Neuronal stem cell (in vitro differentiated cells): ENCODE data around the gene UQCRC1.

Experiments
- DNase-seq: peaks from one replicate; pipeline ENCODE4 v3.0.0-alpha.2; 2013; ENCODE audit warnings: low spot score
- H2AFZ ChIP-seq: one replicate; pipeline ENCODE4 v1.6.1; 2013; ENCODE audit warnings: mild to moderate bottlenecking, low read length, inconsistent platforms
- H2AK5ac ChIP-seq: 2 replicates; pipeline ENCODE4 v1.6.1; 2013; ENCODE audit warnings: low read depth, mild to moderate bottlenecking, inconsistent platforms, low read length, moderate library complexity, mixed read lengths
- H2BK120ac ChIP-seq: 2 replicates; pipeline ENCODE4 v1.6.1; 2013; ENCODE audit warnings: low read depth, mild to moderate bottlenecking, inconsistent platforms, low read length, moderate library complexity, mixed read lengths
- H2BK12ac ChIP-seq: one replicate; pipeline ENCODE4 v1.6.1; 2013; ENCODE audit warnings: low read length, inconsistent platforms
- H2BK15ac ChIP-seq: 2 replicates; pipeline ENCODE4 v1.6.1; 2013; ENCODE audit warnings: mild to moderate bottlenecking, low read length, inconsistent platforms, mixed read lengths
- H2BK5ac ChIP-seq: one replicate; pipeline ENCODE4 v1.6.1; 2013; ENCODE audit warnings: inconsistent platforms, mild to moderate bottlenecking, low read length, moderate library complexity
- H3K14ac ChIP-seq: one replicate; pipeline ENCODE4 v1.6.1; 2013; ENCODE audit warnings: low read length, inconsistent platforms
- H3K18ac ChIP-seq: 2 replicates; pipeline ENCODE4 v1.6.1; 2013; ENCODE audit warnings: low read length, inconsistent platforms
- H3K23ac ChIP-seq: 2 replicates; pipeline ENCODE4 v1.6.1; 2013; ENCODE audit warnings: low read depth, mild to moderate bottlenecking, mixed read lengths, low read length, inconsistent platforms; ENCODE audit not compliant: poor library complexity
- H3K27ac ChIP-seq: replicated peaks from 3 replicates; pipeline ENCODE4 v1.5.1; 2013; ENCODE audit warnings: low read length, inconsistent platforms
- H3K27me3 ChIP-seq, 3 experiments: 2 replicates each; pipeline ENCODE4 v1.6.1; 2013; ENCODE audit warnings: low read length in 3 of 3, mild to moderate bottlenecking in 2 of 3, inconsistent platforms in 1 of 3, low read depth in 1 of 3, mixed read lengths in 1 of 3, moderate library complexity in 1 of 3; ENCODE audit not compliant: control insufficient read depth in 3 of 3, insufficient read depth in 3 of 3
- H3K36me3 ChIP-seq, 2 donors: replicated peaks in 1 of 2; 2 replicates each; pipeline ENCODE4 v1.6.1; 2013; ENCODE audit warnings: low read length in 2 of 2; ENCODE audit not compliant: control insufficient read depth in 2 of 2, insufficient read depth in 2 of 2
- H3K4ac ChIP-seq: 2 replicates; pipeline ENCODE4 v1.6.1; 2013; ENCODE audit warnings: inconsistent platforms, mild to moderate bottlenecking, low read length, moderate library complexity
- H3K4me1 ChIP-seq, 2 donors: 1 replicate in 1 of 2; 2 replicates in 1 of 2; pipeline ENCODE4 v1.6.1; 2013; ENCODE audit warnings: low read length in 2 of 2, low read depth in 1 of 2; ENCODE audit not compliant: control insufficient read depth in 2 of 2, insufficient read depth in 1 of 2
- H3K4me2 ChIP-seq: one replicate; pipeline ENCODE4 v1.6.1; 2013; ENCODE audit warnings: mild to moderate bottlenecking, low read length, inconsistent platforms; ENCODE audit not compliant: insufficient read depth, poor library complexity, severe bottlenecking
- H3K4me3 ChIP-seq, 2 donors: 2 replicates each; pipeline ENCODE4 v1.5.1; 2013; ENCODE audit warnings: low read length in 2 of 2, mild to moderate bottlenecking in 2 of 2, inconsistent platforms in 1 of 2, moderate library complexity in 1 of 2
- H3K79me1 ChIP-seq: one replicate; pipeline ENCODE4 v1.6.1; 2013; ENCODE audit warnings: low read depth, mild to moderate bottlenecking, inconsistent platforms, low read length, moderate library complexity
- H3K9ac ChIP-seq: one replicate; pipeline ENCODE4 v1.6.1; 2013; ENCODE audit warnings: mild to moderate bottlenecking, low read depth, low read length, inconsistent platforms; ENCODE audit not compliant: poor library complexity
- H3K9me3 ChIP-seq, 2 donors: replicated peaks in 1 of 2; 2 replicates each; pipeline versions ENCODE3 to v1.6.1; 2013; ENCODE audit warnings: low read length in 2 of 2, mild to moderate bottlenecking in 2 of 2, inconsistent platforms in 1 of 2, low read depth in 1 of 2, mixed read lengths in 1 of 2, moderate library complexity in 1 of 2; ENCODE audit not compliant: control insufficient read depth in 2 of 2, insufficient read depth in 1 of 2
- H4K8ac ChIP-seq: one replicate; pipeline ENCODE4 v1.6.1; 2013; ENCODE audit warnings: low read depth, mild to moderate bottlenecking, inconsistent platforms, low read length, moderate library complexity
- H4K91ac ChIP-seq: one replicate; pipeline ENCODE4 v1.6.1; 2013; ENCODE audit warnings: low read length, low read depth, mild to moderate bottlenecking, inconsistent platforms; ENCODE audit not compliant: poor library complexity
- WGBS, 2 donors: extraction: QIAGEN DNeasy Blood & Tissue Kit; methylation state at CpG; one replicate each; pipeline ENCODE4 v1.1.7; 2013; ENCODE audit warnings: missing lambda C conversion rate in 2 of 2, mixed read lengths in 1 of 2; ENCODE audit not compliant: insufficient read length in 2 of 2, insufficient replicate concordance in 1 of 2; ENCODE audit errors: extremely low coverage in 2 of 2; 5-methylcytosine and 5-hydroxymethylcytosine counted together

The UQCRC1 gene

DNA sequence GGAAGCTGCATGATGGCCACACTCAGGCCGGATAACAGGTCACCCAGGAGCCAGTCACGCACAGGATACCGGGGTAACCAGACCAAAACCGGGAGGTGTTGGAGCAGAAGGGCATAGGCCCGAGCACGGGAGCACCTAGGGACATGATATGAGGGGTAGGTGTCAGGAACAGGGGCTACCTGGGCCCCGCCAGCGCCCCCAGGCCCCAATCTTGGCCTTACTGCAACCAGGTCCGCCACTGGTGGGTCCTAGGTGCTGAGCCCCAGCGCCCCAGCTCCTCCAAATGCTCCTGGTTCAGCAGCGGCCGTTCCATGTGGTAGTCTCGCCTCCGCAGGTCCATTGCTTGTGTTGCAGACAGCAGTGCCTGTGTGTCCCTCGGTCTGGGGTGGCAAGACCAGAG, 23.8 kb upstream of the UQCRC1 start:
- H3K27me3 ChIP-seq, result no peaks in the 10 kb centered on the region
- H2AFZ ChIP-seq, result no peak overlapping the region
- no peak overlapping the region for H2BK15ac ChIP-seq
- peaks cover 13 to 22% of the 10 kb centered on the region in 2 donors for H3K4me1 ChIP-seq
- no peak overlapping the region for H3K4me3 ChIP-seq
- no peak overlapping the region for H3K4ac ChIP-seq
- H3K36me3 ChIP-seq, result peaks cover 45 to 66% of the 10 kb centered on the region in 2 donors
- H4K91ac ChIP-seq, result no peak overlapping the region
- no peak overlapping the region for H2BK5ac ChIP-seq
- H2BK120ac ChIP-seq, result no peak overlapping the region
- H3K79me1 ChIP-seq, result peaks cover 7% of the 10 kb centered on the region
- no peak overlapping the region for H3K23ac ChIP-seq
- no peak overlapping the region for H3K4me2 ChIP-seq
- H3K27ac ChIP-seq, result no peak overlapping the region
- H3K9ac ChIP-seq, result no peak overlapping the region
- no peaks in the 10 kb centered on the region for H3K9me3 ChIP-seq
- H2AK5ac ChIP-seq, result no peak overlapping the region
- no CpG with 5 or more reads among the region's 15 CpGs for WGBS, 2 donors
- no peak overlapping the region for H3K18ac ChIP-seq
- H3K14ac ChIP-seq, result no peak overlapping the region
- no peak overlapping the region for H4K8ac ChIP-seq
- H2BK12ac ChIP-seq, result no peak overlapping the region
- DNase-seq, result no peak

GRCh38 chr3:48631516-48632448, 22.3 kb upstream of the UQCRC1 start:
- no peak for DNase-seq
- WGBS, 2 donors, result no CpG with 5 or more reads among the region's 22 CpGs
- Histone ChIP-seq H2BK15ac (no peak overlapping the region), H2BK5ac (no peak overlapping the region), H3K79me1 (peaks cover 7% of the 10 kb centered on the region), H3K36me3 (peaks cover 55 to 69% of the 10 kb centered on the region in 2 donors), H2BK12ac (no peak overlapping the region), H2BK120ac (no peak overlapping the region), H3K9me3 (no peaks in the 10 kb centered on the region), H3K18ac (no peak overlapping the region), H2AK5ac (no peak overlapping the region), H3K27me3 (no peaks in the 10 kb centered on the region), H3K4ac (peak overlapping the region; percentile 24), H4K8ac (no peak overlapping the region), H4K91ac (no peak overlapping the region), H3K23ac (peak overlapping the region; percentile 31), H3K27ac (no peak overlapping the region), H3K4me2 (no peak overlapping the region), H3K4me1 (peaks cover 13 to 17% of the 10 kb centered on the region in 2 donors), H3K14ac (no peak overlapping the region), H3K4me3 (no peak overlapping the region), H3K9ac (peak overlapping the region; percentile 65), H2AFZ (no peak overlapping the region)

DNA sequence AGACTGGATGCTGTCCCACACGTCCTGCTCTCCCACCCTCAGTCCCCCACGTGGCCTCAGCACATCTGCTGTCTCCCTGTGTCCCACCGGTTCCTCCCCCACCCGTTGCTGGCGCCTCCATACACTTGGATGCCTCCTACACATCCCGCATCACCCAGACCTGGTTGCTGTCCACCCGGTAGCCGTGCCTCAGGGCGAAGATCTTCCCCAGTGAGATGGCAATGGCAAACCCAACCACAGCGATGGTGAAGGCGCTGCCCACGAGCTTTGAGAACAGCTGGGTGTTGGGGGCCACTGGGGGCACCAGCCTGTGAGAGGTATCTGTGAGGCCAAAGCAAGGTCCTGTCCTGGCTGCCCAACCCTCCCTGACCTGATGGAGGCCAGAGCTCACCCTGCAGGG, 21.4 kb upstream of the UQCRC1 start:
- no peak overlapping the region for H2AK5ac ChIP-seq
- H3K4ac ChIP-seq, result no peak overlapping the region
- DNase-seq, result no peak
- H3K4me2 ChIP-seq, result no peak overlapping the region
- no peak overlapping the region for H4K91ac ChIP-seq
- H3K9ac ChIP-seq, result no peak overlapping the region
- H3K9me3 ChIP-seq, result no peaks in the 10 kb centered on the region
- H3K14ac ChIP-seq, result no peak overlapping the region
- peak overlapping the region; percentile 56 for H2BK5ac ChIP-seq
- no peak overlapping the region for H2BK120ac ChIP-seq
- peak overlapping the region; percentile 30 for H2BK12ac ChIP-seq
- H3K4me1 ChIP-seq, result peaks cover 5 to 8% of the 10 kb centered on the region in 2 donors
- no peak overlapping the region for H2AFZ ChIP-seq
- peaks cover 7% of the 10 kb centered on the region for H3K79me1 ChIP-seq
- no peak overlapping the region for H2BK15ac ChIP-seq
- no peaks in the 10 kb centered on the region for H3K27me3 ChIP-seq
- H3K23ac ChIP-seq, result peak overlapping the region; percentile 49
- no peak overlapping the region for H4K8ac ChIP-seq
- H3K36me3 ChIP-seq, result peaks cover 63 to 78% of the 10 kb centered on the region in 2 donors
- H3K27ac ChIP-seq, result no peak overlapping the region
- H3K18ac ChIP-seq, result no peak overlapping the region
- H3K4me3 ChIP-seq, result no peak overlapping the region
- no CpG with 5 or more reads among the region's 12 CpGs for WGBS, 2 donors

- Histone ChIP-seq H2AFZ (no peak overlapping the region), H2BK15ac (no peak overlapping the region), H2AK5ac (no peak overlapping the region), H3K4me1 (peaks cover 5 to 8% of the 10 kb centered on the region in 2 donors), H3K9ac (no peak overlapping the region), H2BK12ac (no peak overlapping the region), H3K36me3 (peaks cover 63 to 82% of the 10 kb centered on the region in 2 donors), H2BK5ac (peak overlapping the region; percentile 56), H3K27me3 (no peaks in the 10 kb centered on the region), H3K23ac (no peak overlapping the region), H3K18ac (no peak overlapping the region), H3K9me3 (no peaks in the 10 kb centered on the region), H3K4ac (no peak overlapping the region), H3K4me3 (no peak overlapping the region), H3K14ac (no peak overlapping the region), H4K8ac (no peak overlapping the region), H3K79me1 (peaks cover 7% of the 10 kb centered on the region), H3K27ac (no peak overlapping the region), H2BK120ac (no peak overlapping the region), H4K91ac (no peak overlapping the region), H3K4me2 (no peak overlapping the region)
- WGBS, 2 donors, result no CpG with 5 or more reads among the region's 8 CpGs
- no peak for DNase-seq
Measured at GRCh38 chr3:48630407-48630806, 21.0 kb upstream of the UQCRC1 start.
